CD4-positive, alpha-beta memory T cell (primary cell): ENCODE data around the gene CRACR2A. TPM values are rescaled to one million over a fixed set of nuclear protein-coding genes. Genes with fewer than 3 reads are reported as not detected.

ENCODE experiments used
- CTCF ChIA-PET: fragments of 350-600 bp; sonication (Branson Sonifier 250); formaldehyde crosslinking; loops from one replicate; lab custom pipeline; 2021; ENCODE audit warnings: inconsistent platforms; ENCODE audit not compliant: partially characterized antibody; lab: Charles Lee
- POLR2A ChIA-PET: fragments of 350-600 bp; sonication (Branson Sonifier 250); formaldehyde crosslinking; loops from one replicate; lab custom pipeline; 2021; ENCODE audit not compliant: partially characterized antibody; lab: Charles Lee
- DNase-seq, 5 donors: peaks; one replicate each; pipeline versions ENCODE4 v3.0.0 to v3.0.0-alpha.2; 2020 to 2022; ENCODE audit warnings: mixed read lengths in 1 of 5
- H3K27ac ChIP-seq: one replicate; pipeline ENCODE4 v1.7.0; 2013; ENCODE audit warnings: low read depth, low read length
- H3K27me3 ChIP-seq: 2 replicates; pipeline ENCODE4 v1.7.0; 2013; ENCODE audit warnings: mild to moderate bottlenecking, low read length, moderate library complexity; ENCODE audit not compliant: insufficient read depth
- H3K36me3 ChIP-seq: 2 replicates; pipeline ENCODE4 v1.7.0; 2013; ENCODE audit warnings: mild to moderate bottlenecking, low read length, moderate library complexity; ENCODE audit not compliant: insufficient read depth
- H3K4me1 ChIP-seq: 2 replicates; pipeline ENCODE4 v1.7.0; 2013; ENCODE audit warnings: mild to moderate bottlenecking, low read length, moderate library complexity; ENCODE audit not compliant: insufficient read depth
- H3K4me3 ChIP-seq, 2 donors: one replicate each; pipeline ENCODE4 v1.7.0; 2013; ENCODE audit warnings: low read length in 2 of 2, mild to moderate bottlenecking in 1 of 2
- H3K9me3 ChIP-seq, 2 donors: one replicate each; pipeline ENCODE4 v1.7.0; 2013; ENCODE audit warnings: low read length in 2 of 2, control low read depth in 1 of 2; ENCODE audit not compliant: control insufficient read depth in 1 of 2
- H3K27ac Mint-ChIP-seq, 7 donors: one replicate each; pipeline ENCODE4 v1.8.0; 2020 to 2021; ENCODE audit warnings: mixed read lengths in 7 of 7, mild to moderate bottlenecking in 6 of 7, inconsistent platforms in 3 of 7, moderate library complexity in 3 of 7
- H3K27me3 Mint-ChIP-seq, 2 donors: one replicate each; pipeline ENCODE4 v1.8.0; 2020 to 2021; ENCODE audit warnings: mixed read lengths in 2 of 2
- H3K36me3 Mint-ChIP-seq, 2 donors: one replicate each; pipeline ENCODE4 v1.8.0; 2020 to 2021; ENCODE audit warnings: mixed read lengths in 2 of 2, inconsistent platforms in 1 of 2, mild to moderate bottlenecking in 1 of 2
- H3K4me1 Mint-ChIP-seq, 4 donors: one replicate each; pipeline ENCODE4 v1.8.0; 2020 to 2021; ENCODE audit warnings: mixed read lengths in 4 of 4, mild to moderate bottlenecking in 1 of 4
- H3K4me3 Mint-ChIP-seq, 8 donors: one replicate each; pipeline ENCODE4 v1.8.0; 2020 to 2021; ENCODE audit warnings: mixed read lengths in 8 of 8, mild to moderate bottlenecking in 7 of 8, moderate library complexity in 6 of 8, inconsistent platforms in 3 of 8
- H3K9me3 Mint-ChIP-seq, 8 donors: one replicate each; pipeline ENCODE4 v1.8.0; 2020 to 2021; ENCODE audit warnings: mixed read lengths in 8 of 8, mild to moderate bottlenecking in 5 of 8, inconsistent platforms in 3 of 8, moderate library complexity in 1 of 8
- intact Hi-C: fragments of 100-400 bp; cut with micrococcal nuclease; formaldehyde crosslinking; loops from one replicate; pipeline ENCODE4 v1.15.1; 2023
- polyA plus RNA-seq, 2 donors: library from polyadenylated mRNA; unstranded; fragments of 300-500 nt; fragmentation: Illumina TruSeq; gene quantifications; one replicate each; pipeline ENCODE4 v1.2.3, GENCODE V29; 2021
- total RNA-seq, 2 experiments: library from RNA; stranded (reverse); gene quantifications; one replicate each; pipeline ENCODE4 v1.2.3, GENCODE V29; 2021

Gene CRACR2A
- total and polyA plus RNA-seq, 4 experiments from 2014 or later: 5.6 to 37.6 (median 27.9) TPM

DNA sequence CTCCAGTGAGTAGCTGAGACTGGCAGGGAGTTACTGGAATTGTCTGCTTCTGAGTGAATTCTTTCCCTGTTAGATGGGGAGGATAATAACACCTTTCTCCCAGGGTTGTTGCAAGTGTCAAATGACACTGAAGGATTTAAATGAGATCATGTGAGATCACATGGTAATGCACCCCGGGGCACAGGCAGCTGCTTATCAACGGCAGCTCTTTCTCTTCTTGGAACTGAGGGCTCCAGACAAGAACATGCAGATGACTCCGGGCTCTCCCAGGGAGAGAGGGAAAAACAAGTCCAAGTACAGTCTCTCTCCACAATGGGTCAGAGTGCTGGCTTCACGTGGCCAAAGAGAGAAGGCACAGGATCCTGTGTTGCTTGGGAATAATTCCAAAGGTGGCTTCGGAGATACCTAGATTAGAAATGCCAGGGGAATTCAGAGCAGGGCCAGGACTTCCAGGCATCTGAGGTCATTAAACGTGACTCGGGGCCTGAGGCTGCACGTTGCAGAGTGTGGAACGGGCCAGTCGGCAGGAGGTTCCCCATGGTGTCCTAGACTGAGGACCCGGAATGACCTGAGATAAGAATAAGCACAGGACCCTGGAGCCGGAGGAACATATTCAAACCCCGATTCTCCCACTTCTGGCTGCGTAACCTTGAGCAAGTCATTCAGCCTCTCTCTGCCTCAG lies 152.7 kb downstream of the CRACR2A start:
- no peaks in the 10 kb centered on the region for H3K36me3 Mint-ChIP-seq
- Histone ChIP-seq H3K27me3 (no peaks in the 10 kb centered on the region), H3K36me3 (no peaks in the 10 kb centered on the region), H3K27ac (no peak overlapping the region), H3K4me3 (no peak overlapping the region), H3K4me1 (no peaks in the 10 kb centered on the region), H3K9me3 (no peaks in the 10 kb centered on the region)
- no peaks in the 10 kb centered on the region for H3K9me3 Mint-ChIP-seq
- H3K4me3 Mint-ChIP-seq: no peak overlapping the region
- H3K27me3 Mint-ChIP-seq: peaks cover 0 to 4% of the 10 kb centered on the region in 2 donors
- H3K27ac Mint-ChIP-seq: no peak overlapping the region
- POLR2A ChIA-PET: no interaction called here
- no peaks in the 10 kb centered on the region for H3K4me1 Mint-ChIP-seq
- CTCF ChIA-PET: interaction anchor here (0.6 kb wide), 1 partner anchor 143 kb away, joined by 3 read pairs; no protein-coding TSS in a partner anchor
- intact Hi-C loops: no loop called here
- DNase-seq: no peak

DNA sequence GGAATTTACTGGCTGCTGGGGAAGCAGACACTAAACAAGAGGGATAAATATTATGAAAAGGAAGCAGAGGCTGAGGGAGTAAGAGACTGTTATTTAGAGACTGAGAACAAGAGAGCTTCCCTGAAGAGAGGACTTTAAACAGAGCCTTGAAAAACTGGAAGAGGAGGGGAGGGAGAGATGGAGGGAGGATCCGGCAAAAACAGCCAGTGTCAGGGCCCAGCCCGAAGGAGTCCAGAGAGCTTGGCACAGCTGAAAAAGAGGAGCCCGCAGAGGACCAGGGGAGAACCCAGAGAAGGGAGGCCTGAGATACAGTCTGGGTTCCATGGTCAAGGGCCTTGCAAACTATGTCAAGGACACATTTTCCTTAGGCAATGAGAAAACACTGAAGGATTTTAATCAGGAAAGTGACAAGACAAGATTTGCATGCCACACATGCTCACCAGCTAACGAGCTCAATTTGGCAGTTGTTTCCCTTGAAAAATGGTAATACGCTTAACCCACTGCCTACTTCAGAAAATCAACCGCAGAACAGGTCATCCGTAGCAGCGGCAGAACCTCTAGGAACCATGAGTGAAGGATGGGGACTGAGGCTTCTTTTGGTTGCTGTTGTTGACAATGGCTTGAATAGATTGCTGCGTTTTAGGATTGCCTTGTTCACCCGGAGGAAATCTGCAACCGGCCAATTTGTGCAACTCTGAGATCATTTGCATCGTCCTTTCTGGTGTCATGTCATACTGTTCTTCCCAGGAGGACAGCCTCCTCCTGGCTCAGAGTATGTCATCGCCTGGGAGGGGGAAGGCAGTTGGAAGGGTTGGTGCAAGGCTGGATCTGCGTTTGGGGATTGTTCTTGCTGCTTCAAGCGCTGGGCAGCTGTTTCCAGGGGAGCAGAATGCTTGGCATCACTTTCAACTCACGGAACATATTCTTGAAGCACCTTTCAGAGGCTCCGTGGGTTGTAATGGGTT lies 153.7 kb downstream of the CRACR2A start:
- peaks cover 0 to under 1% (median 0%) of the 10 kb centered on the region in 8 donors for H3K9me3 Mint-ChIP-seq
- Histone ChIP-seq H3K27ac (no peak overlapping the region), H3K9me3 (no peaks in the 10 kb centered on the region), H3K36me3 (no peaks in the 10 kb centered on the region), H3K4me1 (no peaks in the 10 kb centered on the region), H3K4me3 (no peak overlapping the region), H3K27me3 (no peaks in the 10 kb centered on the region)
- intact Hi-C loops: no loop called here
- ChIA-PET CTCF (interaction anchor here (0.6 to 1.2 kb wide), 2 partner anchors 11 to 142 kb away, joined by 3 read pairs; no protein-coding TSS in a partner anchor), POLR2A (no interaction called here)
- H3K27me3 Mint-ChIP-seq: peaks cover 0 to 4% of the 10 kb centered on the region in 2 donors
- H3K27ac Mint-ChIP-seq: no peak overlapping the region
- H3K4me1 Mint-ChIP-seq: no peaks in the 10 kb centered on the region
- H3K4me3 Mint-ChIP-seq: no peak overlapping the region
- no peaks in the 10 kb centered on the region for H3K36me3 Mint-ChIP-seq
- DNase-seq: no peak

DNA sequence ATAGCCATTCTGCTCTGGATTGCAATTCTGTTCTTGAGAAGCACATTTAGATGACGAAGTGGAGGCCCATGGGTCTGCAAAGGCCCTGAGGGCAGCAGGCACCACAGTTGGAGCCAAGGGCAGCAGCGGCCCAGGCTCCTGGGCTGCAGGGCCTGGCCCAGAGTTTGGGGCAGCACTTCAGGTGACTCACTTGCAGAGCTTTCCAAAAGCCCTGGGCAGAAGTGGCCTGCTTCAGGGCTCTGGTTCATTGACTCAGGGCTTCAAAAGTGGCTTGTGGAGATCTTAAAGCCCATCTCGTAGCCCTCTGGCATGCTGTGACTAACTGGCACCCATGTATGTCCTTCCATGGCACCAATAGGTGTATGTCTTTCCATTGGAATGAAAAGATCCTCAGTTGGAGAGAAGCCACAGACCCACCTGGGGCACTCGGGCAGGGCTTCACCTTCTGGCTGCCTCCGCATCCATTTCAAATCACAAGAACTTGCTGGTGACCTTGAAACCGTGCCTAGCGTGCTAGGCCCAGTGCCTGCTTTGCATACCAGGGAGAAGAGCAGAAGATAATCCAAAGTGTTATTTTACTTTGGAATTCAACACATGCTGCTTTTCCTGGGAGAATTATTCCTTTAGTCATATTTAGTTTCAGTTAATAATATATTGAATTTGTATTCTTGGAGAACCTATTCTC lies 155.2 kb downstream of the CRACR2A start:
- no peaks in the 10 kb centered on the region for H3K4me1 ChIP-seq
- H3K4me3 ChIP-seq: no peak overlapping the region
- Mint-ChIP-seq H3K27ac (no peak overlapping the region), H3K4me1 (no peaks in the 10 kb centered on the region), H3K36me3 (no peaks in the 10 kb centered on the region), H3K4me3 (no peak overlapping the region), H3K27me3 (peaks cover 1 to 5% of the 10 kb centered on the region in 2 donors), H3K9me3 (peaks cover 0 to 1% (median 0%) of the 10 kb centered on the region in 8 donors)
- ChIA-PET CTCF (no interaction called here), POLR2A (no interaction called here)
- no peaks in the 10 kb centered on the region for H3K27me3 ChIP-seq
- DNase-seq: no peak
- no peak overlapping the region for H3K27ac ChIP-seq
- intact Hi-C loops: no loop called here
- no peaks in the 10 kb centered on the region for H3K36me3 ChIP-seq
- H3K9me3 ChIP-seq: no peaks in the 10 kb centered on the region

DNA sequence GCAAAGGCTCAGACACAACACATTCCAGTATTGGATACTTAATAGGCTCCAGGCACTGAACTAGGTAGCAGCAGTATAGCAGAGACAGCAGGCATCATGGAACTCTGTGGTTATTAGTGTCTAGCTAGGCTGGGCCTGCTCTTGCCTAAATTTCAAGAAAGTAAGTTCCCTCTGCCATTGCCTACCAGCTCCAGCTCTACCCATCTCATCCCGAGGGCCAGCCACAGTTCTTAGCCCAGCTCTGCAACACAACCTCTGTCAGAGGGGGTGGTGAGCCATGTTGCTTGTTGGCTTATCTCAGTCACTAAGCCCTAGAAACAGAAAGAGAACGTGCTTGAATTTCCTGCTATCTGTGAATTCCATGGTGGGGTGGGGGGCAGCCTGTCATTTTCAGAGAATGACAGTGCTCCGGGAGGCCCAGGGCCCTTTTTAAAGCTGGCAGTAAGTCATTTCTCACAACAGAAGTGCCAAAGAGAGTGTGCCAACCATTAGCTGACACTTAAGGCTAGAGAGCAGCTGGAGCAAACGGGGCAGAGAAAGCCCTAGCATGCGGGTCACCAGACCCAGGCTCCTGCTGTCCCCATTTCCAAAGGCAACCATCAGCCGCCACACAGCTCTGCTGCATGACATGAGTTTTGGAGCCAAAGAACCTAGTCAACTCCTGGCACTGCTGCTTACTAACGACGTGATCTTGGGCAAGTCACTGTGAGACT lies 156.1 kb downstream of the CRACR2A start:
- Histone ChIP-seq H3K27me3 (no peaks in the 10 kb centered on the region), H3K36me3 (no peaks in the 10 kb centered on the region), H3K4me3 (no peak overlapping the region), H3K27ac (no peak overlapping the region), H3K9me3 (no peaks in the 10 kb centered on the region), H3K4me1 (no peaks in the 10 kb centered on the region)
- Mint-ChIP-seq H3K4me3 (no peak overlapping the region), H3K9me3 (peaks cover 0 to 1% (median 0%) of the 10 kb centered on the region in 8 donors), H3K4me1 (no peaks in the 10 kb centered on the region), H3K27ac (no peak overlapping the region), H3K27me3 (peaks cover 1 to 5% of the 10 kb centered on the region in 2 donors), H3K36me3 (no peaks in the 10 kb centered on the region)
- no peak for DNase-seq
- CTCF ChIA-PET: no interaction called here
- POLR2A ChIA-PET: no interaction called here
- intact Hi-C loops: no loop called here

DNA sequence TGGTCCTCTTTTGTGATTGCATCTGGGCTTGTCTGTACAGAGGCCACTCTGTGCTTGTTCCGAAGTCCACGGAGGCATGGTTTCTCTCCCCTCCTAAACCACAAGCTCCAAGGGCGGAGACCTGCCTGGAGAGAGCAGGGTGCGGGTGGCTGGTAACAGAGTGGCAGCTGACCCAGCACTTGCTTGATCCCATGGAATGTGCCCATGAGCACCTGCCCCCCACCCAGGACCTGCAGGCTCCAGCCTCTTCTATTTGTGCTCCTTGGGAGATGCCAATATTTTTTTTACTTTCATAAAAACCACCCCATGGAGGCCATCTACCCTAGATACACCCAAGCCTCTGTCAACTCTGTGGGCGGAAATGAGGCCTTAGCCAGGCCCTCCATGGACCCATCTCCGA lies 157.2 kb downstream of the CRACR2A start:
- Histone ChIP-seq H3K4me1 (no peaks in the 10 kb centered on the region), H3K27ac (no peak overlapping the region), H3K36me3 (no peaks in the 10 kb centered on the region), H3K27me3 (no peaks in the 10 kb centered on the region), H3K9me3 (no peaks in the 10 kb centered on the region), H3K4me3 (no peak overlapping the region)
- no peaks in the 10 kb centered on the region for H3K4me1 Mint-ChIP-seq
- no peak overlapping the region for H3K4me3 Mint-ChIP-seq
- DNase-seq: no peak
- ChIA-PET CTCF (no interaction called here), POLR2A (no interaction called here)
- peak overlapping the region in 1 of 7 donors; percentile 14 for H3K27ac Mint-ChIP-seq
- peaks cover 0 to 1% (median 0%) of the 10 kb centered on the region in 8 donors for H3K9me3 Mint-ChIP-seq
- peaks cover 4 to 10% of the 10 kb centered on the region in 2 donors for H3K27me3 Mint-ChIP-seq
- intact Hi-C loops: no loop called here
- H3K36me3 Mint-ChIP-seq: no peaks in the 10 kb centered on the region

DNA sequence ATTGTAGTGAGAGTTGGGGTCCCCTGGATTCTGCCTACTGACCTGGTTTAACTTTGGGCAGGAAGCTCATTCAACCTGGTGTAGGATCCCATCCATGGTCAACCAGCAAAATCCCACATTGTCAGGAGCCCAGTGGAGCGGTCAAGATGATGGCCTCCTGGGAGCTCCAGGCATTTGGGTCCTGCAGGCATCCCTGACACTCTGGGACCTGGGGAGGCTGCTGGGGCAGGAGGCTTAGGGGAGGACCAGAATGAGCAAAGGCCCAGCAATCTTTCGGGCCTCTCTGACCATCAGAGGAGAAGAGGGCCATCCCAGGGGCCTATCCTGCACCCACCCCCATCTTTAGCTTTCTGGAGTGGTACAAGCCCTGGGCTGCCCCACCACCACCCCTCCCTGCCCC lies 157.9 kb downstream of the CRACR2A start:
- Histone ChIP-seq H3K4me1 (no peaks in the 10 kb centered on the region), H3K27me3 (no peaks in the 10 kb centered on the region), H3K27ac (no peak overlapping the region), H3K4me3 (no peak overlapping the region), H3K36me3 (no peaks in the 10 kb centered on the region), H3K9me3 (no peaks in the 10 kb centered on the region)
- Mint-ChIP-seq H3K9me3 (peaks cover 0 to 1% (median 0%) of the 10 kb centered on the region in 8 donors), H3K4me3 (no peak overlapping the region), H3K27ac (no peak overlapping the region), H3K27me3 (peaks cover 5 to 11% of the 10 kb centered on the region in 2 donors), H3K4me1 (no peaks in the 10 kb centered on the region), H3K36me3 (no peaks in the 10 kb centered on the region)
- ChIA-PET POLR2A (no interaction called here), CTCF (no interaction called here)
- DNase-seq: no peak
- intact Hi-C loops: no loop called here
